Mammary epithelial cell (primary cell): ENCODE results near the gene FCN1.

ENCODE experiments used
- CTCF ChIP-seq, 2 donors: IDR thresholded peaks in 1 of 2; conservative IDR thresholded peaks in 1 of 2; 2 replicates each; pipeline ENCODE4 v1.5.1; 2011 to 2012; ENCODE audit warnings: inconsistent platforms in 2 of 2, low read length in 2 of 2, mild to moderate bottlenecking in 2 of 2, control low read depth in 1 of 2, low read depth in 1 of 2; ENCODE audit not compliant: insufficient read depth in 1 of 2; ENCODE audit errors: extremely low read depth in 1 of 2
- EZH2 ChIP-seq: IDR thresholded peaks from 2 replicates; pipeline ENCODE4 v1.6.1; 2012; ENCODE audit warnings: low read length, inconsistent platforms, borderline replicate concordance

GRCh38 chr9:134872482-134873231 lies 45.1 kb downstream of the FCN1 start:
- TF ChIP-seq CTCF (conservative IDR thresholded peaks at IDR 0.05 in 1 of 2, IDR thresholded peaks at IDR 0.05 in 1 of 2; ENCODE audit: extremely low read depth in 1 of 2, insufficient read depth in 1 of 2, low read depth in 1 of 2, low read length in 2 of 2) (no peak), EZH2 (no peak)
